Mammary epithelial cell (primary cell): ENCODE results near the gene ATXN3L.

ENCODE experiments used
- CTCF ChIP-seq, 2 donors: IDR thresholded peaks in 1 of 2; conservative IDR thresholded peaks in 1 of 2; 2 replicates each; pipeline ENCODE4 v1.5.1; 2011 to 2012; ENCODE audit warnings: inconsistent platforms in 2 of 2, low read length in 2 of 2, mild to moderate bottlenecking in 2 of 2, control low read depth in 1 of 2, low read depth in 1 of 2; ENCODE audit not compliant: insufficient read depth in 1 of 2; ENCODE audit errors: extremely low read depth in 1 of 2
- EZH2 ChIP-seq: IDR thresholded peaks from 2 replicates; pipeline ENCODE4 v1.6.1; 2012; ENCODE audit warnings: low read length, inconsistent platforms, borderline replicate concordance

- TF ChIP-seq CTCF (conservative IDR thresholded peaks at IDR 0.05 in 1 of 2, IDR thresholded peaks at IDR 0.05 in 1 of 2; ENCODE audit: extremely low read depth in 1 of 2, insufficient read depth in 1 of 2, low read depth in 1 of 2, low read length in 2 of 2), result no peak
- no peak for TF ChIP-seq EZH2
Measured at GRCh38 chrX:13339607-13340006, 19.8 kb upstream of the ATXN3L start.
